Cardiac fibroblast (primary cell): Measurements from ENCODE around the gene GRIN2B.

Source experiments
- DNase-seq, 2 donors: peaks; one replicate each; pipeline versions ENCODE4 v3.0.0 to v3.0.0-alpha.2; 2010; ENCODE audit warnings: low read depth in 2 of 2
- H3K4me3 ChIP-seq, 2 donors: replicated peaks in 1 of 2; 1 replicate in 1 of 2; 2 replicates in 1 of 2; pipeline ENCODE4 v1.5.1; 2011; ENCODE audit warnings: low read depth in 2 of 2, low read length in 2 of 2, mild to moderate bottlenecking in 2 of 2, moderate library complexity in 1 of 2
- CTCF ChIP-seq: IDR thresholded peaks from one replicate; pipeline ENCODE4 v1.5.1; 2011; ENCODE audit warnings: low read depth, mild to moderate bottlenecking, low read length, inconsistent platforms

GRIN2B gene

DNA sequence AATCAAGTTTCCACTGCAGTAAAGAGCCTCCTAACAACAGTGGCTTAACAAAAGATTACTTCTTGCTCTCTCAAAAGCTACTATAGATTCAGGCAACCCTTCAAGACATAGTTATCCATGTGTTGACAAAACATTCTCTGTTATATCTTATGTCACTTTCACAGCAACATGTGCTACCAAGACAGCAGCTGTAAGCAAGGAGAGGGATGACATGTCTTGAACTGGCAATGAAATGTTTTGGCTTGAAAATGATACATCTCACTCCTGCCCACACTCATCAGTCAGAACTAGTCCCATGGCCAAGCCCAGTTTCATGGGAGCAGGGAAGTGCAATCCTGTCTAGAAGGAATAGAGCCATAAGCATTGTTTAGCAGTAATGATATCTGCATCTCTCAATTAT lies 10.7 kb upstream of the GRIN2B start:
- no peak overlapping the region for H3K4me3 ChIP-seq
- TF ChIP-seq CTCF = no peak
- DNase-seq = no peak

DNA sequence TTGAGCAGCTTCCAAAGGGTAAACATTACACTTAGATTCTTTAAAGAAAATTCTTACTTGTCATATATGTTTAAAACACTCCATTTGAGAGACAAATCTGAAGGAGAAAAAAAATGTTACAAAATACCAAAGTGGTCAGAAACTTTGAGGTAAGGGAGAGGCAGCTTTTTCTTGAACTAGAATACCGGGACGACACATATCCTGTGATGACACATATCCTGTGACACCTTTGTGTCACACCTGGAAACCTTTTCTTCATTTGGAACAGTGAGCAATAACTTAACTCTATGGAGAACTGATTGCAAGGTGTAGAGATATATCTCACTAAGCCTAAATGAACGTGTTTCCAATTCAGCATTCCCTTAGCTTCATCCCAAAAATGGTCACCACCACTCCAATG lies 4.6 kb upstream of the GRIN2B start:
- TF ChIP-seq CTCF = no peak
- no peak overlapping the region for H3K4me3 ChIP-seq
- no peak for DNase-seq

GRCh38 chr12:13981990-13982389 lies 588 bp upstream of the GRIN2B start:
- DNase-seq = no peak
- H3K4me3 ChIP-seq = no peak overlapping the region
- TF ChIP-seq CTCF = no peak

DNA sequence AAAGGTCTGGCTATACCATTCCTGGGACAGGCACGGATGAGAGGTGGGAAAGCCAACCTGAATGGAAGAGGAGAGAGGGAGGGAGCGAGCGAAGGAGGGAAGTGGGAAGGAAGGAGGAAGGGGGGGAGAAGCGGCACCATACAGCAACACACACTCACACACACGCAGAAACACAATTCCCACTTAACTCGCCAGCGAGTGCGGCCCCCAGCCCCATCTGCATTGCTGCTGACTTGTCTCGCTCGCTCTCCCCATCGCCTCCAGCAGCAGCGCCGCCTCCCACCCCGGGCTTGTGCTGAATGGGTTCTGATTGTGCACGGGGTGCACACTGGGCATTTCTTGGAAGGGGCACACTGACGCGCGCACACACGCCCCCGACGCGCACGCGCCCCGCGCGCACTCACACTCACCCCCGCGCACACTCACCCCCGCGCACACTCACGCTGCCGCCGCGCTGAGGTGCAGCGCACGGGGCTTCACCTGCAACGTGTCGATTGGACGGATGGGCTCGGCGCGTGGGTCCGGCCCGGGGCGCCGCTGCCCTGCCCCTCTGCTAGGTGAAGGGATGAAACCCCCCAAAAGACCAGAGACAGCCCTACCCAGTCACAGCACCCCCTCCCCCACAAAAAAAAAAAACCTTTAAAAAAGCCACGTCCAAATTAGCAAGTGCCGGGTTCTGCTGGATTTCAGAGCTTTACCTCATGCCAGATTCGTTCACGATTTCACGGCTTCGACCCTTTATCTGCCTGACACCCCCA lies 685 bp downstream of the GRIN2B start:
- H3K4me3 ChIP-seq = no peak overlapping the region
- no peak for DNase-seq
- no peak for TF ChIP-seq CTCF

GRCh38 chr12:13979772-13980378 lies 1.5 kb downstream of the GRIN2B start:
- DNase-seq = no peak
- no peak for TF ChIP-seq CTCF
- no peak overlapping the region for H3K4me3 ChIP-seq

- DNase-seq = no peak
Observed at GRCh38 chr12:13978876-13979275, 2.5 kb downstream of the GRIN2B start.

More at GRCh38 chr12:13978876-13979275, 2.5 kb downstream of the GRIN2B start:
- H3K4me3 ChIP-seq = no peak overlapping the region
- no peak for TF ChIP-seq CTCF
